ENCODE results near the gene NECAB3.

DNA sequence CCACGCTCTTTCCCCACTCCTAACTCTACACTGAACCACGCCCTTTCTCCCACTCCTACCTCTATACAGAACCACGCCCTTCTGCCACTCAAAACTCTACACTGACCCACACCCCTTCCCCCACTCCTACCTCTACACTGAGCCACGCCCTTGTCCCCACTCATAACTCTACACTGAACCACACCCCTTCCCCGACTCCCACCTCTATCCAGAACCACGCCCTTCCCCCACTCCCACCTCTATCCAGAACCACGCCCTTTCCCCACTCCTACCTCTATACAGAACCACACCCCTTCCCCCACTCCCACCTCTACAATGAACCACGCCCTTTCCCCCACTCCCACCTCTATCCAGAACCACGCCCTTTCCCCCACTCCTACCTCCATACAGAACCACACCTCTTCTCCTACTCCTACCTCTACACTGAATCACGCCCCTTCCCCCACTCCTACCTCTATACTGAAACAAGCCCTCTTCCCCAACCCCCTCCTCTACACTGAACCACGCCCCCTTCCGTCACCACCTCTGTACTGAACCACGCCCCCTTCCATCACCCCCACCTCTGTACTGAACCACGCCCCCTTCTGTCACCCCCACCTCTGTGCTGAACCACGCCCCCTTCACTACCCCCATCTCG lies 35.8 kb upstream of the NECAB3 start:
- no peak for TF ChIP-seq EZH2 (optimal IDR thresholded peaks at IDR 0.05; ENCODE audit: low read depth, low read length)
- TF ChIP-seq, protein P1, sequence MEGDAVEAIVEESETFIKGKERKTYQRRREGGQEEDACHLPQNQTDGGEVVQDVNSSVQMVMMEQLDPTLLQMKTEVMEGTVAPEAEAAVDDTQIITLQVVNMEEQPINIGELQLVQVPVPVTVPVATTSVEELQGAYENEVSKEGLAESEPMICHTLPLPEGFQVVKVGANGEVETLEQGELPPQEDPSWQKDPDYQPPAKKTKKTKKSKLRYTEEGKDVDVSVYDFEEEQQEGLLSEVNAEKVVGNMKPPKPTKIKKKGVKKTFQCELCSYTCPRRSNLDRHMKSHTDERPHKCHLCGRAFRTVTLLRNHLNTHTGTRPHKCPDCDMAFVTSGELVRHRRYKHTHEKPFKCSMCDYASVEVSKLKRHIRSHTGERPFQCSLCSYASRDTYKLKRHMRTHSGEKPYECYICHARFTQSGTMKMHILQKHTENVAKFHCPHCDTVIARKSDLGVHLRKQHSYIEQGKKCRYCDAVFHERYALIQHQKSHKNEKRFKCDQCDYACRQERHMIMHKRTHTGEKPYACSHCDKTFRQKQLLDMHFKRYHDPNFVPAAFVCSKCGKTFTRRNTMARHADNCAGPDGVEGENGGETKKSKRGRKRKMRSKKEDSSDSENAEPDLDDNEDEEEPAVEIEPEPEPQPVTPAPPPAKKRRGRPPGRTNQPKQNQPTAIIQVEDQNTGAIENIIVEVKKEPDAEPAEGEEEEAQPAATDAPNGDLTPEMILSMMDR (IDR thresholded peaks at IDR 0.05; ENCODE audit: low read length): no peak
- TF ChIP-seq EZH2phosphoT487 (IDR thresholded peaks at IDR 0.05; ENCODE audit: low read length): no peak

All from MM.1S (cell line).